ENCODE measurements around the gene RFC4. TPM values are rescaled to one million over a fixed set of nuclear protein-coding genes. Genes with fewer than 3 reads are reported as not detected.
A peak's percentile ranks its signal among the peaks of the same experiment; 100 is the strongest.

Gene RFC4
- total and polyA plus RNA-seq, 2 of the 13 experiments (the other 11 are each of a cell fraction or from before 2014, with no cell fraction given), result 18.5 to 103 TPM

DNA sequence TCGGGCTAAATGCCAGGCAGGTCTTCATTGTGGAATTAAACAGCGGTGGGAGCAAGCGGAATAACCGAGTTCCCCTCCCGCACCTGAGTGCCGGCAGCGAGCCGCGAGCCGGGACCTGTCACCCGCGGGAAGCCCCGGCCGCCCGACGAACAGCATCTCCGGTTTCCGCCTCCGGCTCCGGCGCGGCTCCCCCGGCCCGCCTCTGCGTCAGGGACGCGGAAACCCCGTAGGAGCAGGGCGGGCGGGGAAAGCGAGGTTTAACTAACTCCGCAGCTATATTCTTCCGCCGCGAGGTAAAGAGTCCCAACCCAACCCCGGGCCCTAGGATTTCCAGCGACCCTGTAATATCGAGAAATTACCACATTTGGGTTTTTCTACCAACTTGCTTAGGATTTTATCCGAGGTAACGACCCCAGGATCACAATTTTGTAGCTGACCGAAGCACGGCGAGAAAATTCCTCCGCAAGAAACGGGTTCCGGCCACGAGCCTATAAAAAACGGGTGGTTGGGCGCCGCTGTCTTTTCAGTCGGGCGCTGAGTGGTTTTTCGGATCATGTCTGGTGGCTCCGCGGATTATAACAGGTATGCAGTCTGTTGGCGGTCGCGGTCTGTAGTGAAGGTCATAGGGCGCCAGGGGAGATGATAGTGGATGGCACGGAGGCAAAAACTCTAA is 23.1 kb downstream of the RFC4 start, which contains the start of gene EIF4A2 (continued):
- TF ChIP-seq ZNF547 (CRISPR knock-in tag; IDR thresholded peaks at IDR 0.05) (peak; percentile 47; the same call in 1 of the 2 replicates), HCFC1 (IDR thresholded peaks at IDR 0.05; ENCODE audit: low read depth, low read length) (peak; percentile 26; the same call in 1 of the 2 replicates), FOXJ3 (CRISPR knock-in tag; IDR thresholded peaks at IDR 0.05; ENCODE audit: borderline replicate concordance) (0 out of 2 replicates have a peak, but pooled peaks have one; percentile 16), SRF (IDR thresholded peaks at IDR 0.05; ENCODE audit: low read depth, low read length) (no peak), ZNF180 (CRISPR knock-in tag; IDR thresholded peaks at IDR 0.05; ENCODE audit: borderline replicate concordance, low read depth) (peak; percentile 21; the same call in 1 of the 2 replicates), FOXK1 (CRISPR knock-in tag; IDR thresholded peaks at IDR 0.05; ENCODE audit: borderline replicate concordance, low read depth) (peak; percentile 11; the same call in 1 of the 2 replicates), DNMT3B (CRISPR knock-in tag; conservative IDR thresholded peaks at IDR 0.05) (peak; percentile 58; the same call in 1 of the 2 replicates), TCF7 (IDR thresholded peaks at IDR 0.05; ENCODE audit: low read depth) (no peak), NRL (CRISPR knock-in tag; IDR thresholded peaks at IDR 0.05; ENCODE audit: borderline replicate concordance) (peak; percentile 46; the same call in 1 of the 2 replicates), SRSF1 (optimal IDR thresholded peaks at IDR 0.05; ENCODE audit: low read depth, low read length) (peak; percentile 94), ZMYM4 (CRISPR knock-in tag; IDR thresholded peaks at IDR 0.05) (peak; percentile 95), ZNF83 (CRISPR knock-in tag; IDR thresholded peaks at IDR 0.05; ENCODE audit: borderline replicate concordance) (no peak; the same call in 1 of the 2 replicates), KDM2A (CRISPR knock-in tag; IDR thresholded peaks at IDR 0.05; ENCODE audit: borderline replicate concordance, low read depth) (peak; percentile 91), PRMT3 (CRISPR knock-in tag; IDR thresholded peaks at IDR 0.05; ENCODE audit: borderline replicate concordance, low read depth) (0 out of 2 replicates have a peak, but pooled peaks have one; percentile 68), KLF12 (CRISPR knock-in tag; IDR thresholded peaks at IDR 0.05; ENCODE audit: borderline replicate concordance) (peak; percentile 68), FOSL2 (CRISPR knock-in tag; IDR thresholded peaks at IDR 0.05) (peak; percentile 31; the same call in 1 of the 2 replicates), ZNF333 (CRISPR knock-in tag; IDR thresholded peaks at IDR 0.05; ENCODE audit: borderline replicate concordance) (0 out of 2 replicates have a peak, but pooled peaks have one; percentile 62)
- TF ChIP-seq, protein P1, sequence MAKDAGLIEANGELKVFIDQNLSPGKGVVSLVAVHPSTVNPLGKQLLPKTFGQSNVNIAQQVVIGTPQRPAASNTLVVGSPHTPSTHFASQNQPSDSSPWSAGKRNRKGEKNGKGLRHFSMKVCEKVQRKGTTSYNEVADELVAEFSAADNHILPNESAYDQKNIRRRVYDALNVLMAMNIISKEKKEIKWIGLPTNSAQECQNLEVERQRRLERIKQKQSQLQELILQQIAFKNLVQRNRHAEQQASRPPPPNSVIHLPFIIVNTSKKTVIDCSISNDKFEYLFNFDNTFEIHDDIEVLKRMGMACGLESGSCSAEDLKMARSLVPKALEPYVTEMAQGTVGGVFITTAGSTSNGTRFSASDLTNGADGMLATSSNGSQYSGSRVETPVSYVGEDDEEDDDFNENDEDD (CRISPR knock-in tag; IDR thresholded peaks at IDR 0.05; ENCODE audit: borderline replicate concordance), result peak; percentile 68; the same call in 1 of the 2 replicates
- TF ChIP-seq, protein P2, sequence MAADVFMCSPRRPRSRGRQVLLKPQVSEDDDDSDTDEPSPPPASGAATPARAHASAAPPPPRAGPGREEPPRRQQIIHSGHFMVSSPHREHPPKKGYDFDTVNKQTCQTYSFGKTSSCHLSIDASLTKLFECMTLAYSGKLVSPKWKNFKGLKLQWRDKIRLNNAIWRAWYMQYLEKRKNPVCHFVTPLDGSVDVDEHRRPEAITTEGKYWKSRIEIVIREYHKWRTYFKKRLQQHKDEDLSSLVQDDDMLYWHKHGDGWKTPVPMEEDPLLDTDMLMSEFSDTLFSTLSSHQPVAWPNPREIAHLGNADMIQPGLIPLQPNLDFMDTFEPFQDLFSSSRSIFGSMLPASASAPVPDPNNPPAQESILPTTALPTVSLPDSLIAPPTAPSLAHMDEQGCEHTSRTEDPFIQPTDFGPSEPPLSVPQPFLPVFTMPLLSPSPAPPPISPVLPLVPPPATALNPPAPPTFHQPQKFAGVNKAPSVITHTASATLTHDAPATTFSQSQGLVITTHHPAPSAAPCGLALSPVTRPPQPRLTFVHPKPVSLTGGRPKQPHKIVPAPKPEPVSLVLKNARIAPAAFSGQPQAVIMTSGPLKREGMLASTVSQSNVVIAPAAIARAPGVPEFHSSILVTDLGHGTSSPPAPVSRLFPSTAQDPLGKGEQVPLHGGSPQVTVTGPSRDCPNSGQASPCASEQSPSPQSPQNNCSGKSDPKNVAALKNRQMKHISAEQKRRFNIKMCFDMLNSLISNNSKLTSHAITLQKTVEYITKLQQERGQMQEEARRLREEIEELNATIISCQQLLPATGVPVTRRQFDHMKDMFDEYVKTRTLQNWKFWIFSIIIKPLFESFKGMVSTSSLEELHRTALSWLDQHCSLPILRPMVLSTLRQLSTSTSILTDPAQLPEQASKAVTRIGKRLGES (CRISPR knock-in tag; IDR thresholded peaks at IDR 0.05; ENCODE audit: borderline replicate concordance), result peak; percentile 51; the same call in 1 of the 2 replicates
- TF ChIP-seq, protein P3, sequence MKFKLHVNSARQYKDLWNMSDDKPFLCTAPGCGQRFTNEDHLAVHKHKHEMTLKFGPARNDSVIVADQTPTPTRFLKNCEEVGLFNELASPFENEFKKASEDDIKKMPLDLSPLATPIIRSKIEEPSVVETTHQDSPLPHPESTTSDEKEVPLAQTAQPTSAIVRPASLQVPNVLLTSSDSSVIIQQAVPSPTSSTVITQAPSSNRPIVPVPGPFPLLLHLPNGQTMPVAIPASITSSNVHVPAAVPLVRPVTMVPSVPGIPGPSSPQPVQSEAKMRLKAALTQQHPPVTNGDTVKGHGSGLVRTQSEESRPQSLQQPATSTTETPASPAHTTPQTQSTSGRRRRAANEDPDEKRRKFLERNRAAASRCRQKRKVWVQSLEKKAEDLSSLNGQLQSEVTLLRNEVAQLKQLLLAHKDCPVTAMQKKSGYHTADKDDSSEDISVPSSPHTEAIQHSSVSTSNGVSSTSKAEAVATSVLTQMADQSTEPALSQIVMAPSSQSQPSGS (CRISPR knock-in tag; IDR thresholded peaks at IDR 0.05), result 0 out of 2 replicates have a peak, but pooled peaks have one; percentile 25
- TF ChIP-seq, protein P4, sequence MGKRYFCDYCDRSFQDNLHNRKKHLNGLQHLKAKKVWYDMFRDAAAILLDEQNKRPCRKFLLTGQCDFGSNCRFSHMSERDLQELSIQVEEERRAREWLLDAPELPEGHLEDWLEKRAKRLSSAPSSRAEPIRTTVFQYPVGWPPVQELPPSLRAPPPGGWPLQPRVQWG (CRISPR knock-in tag; IDR thresholded peaks at IDR 0.05; ENCODE audit: borderline replicate concordance, low read depth), result no peak

Data from HepG2 (cell line).